A549 (cell line): ENCODE results near the gene INAFM1.

Experiments used
- CHD2 ChIP-seq: fragments of 150-350 bp; IDR thresholded peaks from 2 replicates; pipeline ENCODE4 v1.6.1; 2014; ENCODE audit warnings: low read length; ENCODE audit not compliant: partially characterized antibody
- CTCF ChIP-seq: fragments of >200 bp; sonication (Bioruptor Twin); formaldehyde crosslinking; IDR thresholded peaks from 3 replicates; pipeline ENCODE4 v1.5.1; 2016
- EP300 ChIP-seq, 2 experiments: fragments of >200 bp; sonication (Bioruptor Twin); formaldehyde crosslinking; IDR thresholded peaks; 2 replicates in 1 of 2; 3 replicates in 1 of 2; pipeline ENCODE4 v1.6.1; 2016 to 2017
- JUN ChIP-seq, 2 experiments: fragments of >200 bp; sonication (Bioruptor Twin); formaldehyde crosslinking; IDR thresholded peaks; 2 replicates in 1 of 2; 3 replicates in 1 of 2; pipeline ENCODE4 v1.6.1; 2016 to 2017
- KDM5A ChIP-seq: fragments of 200-600 bp; sonication (generic); IDR thresholded peaks from 2 replicates; pipeline ENCODE4 v1.6.1; 2016; ENCODE audit warnings: antibody characterized with exemption, mild to moderate bottlenecking
- POLR2A ChIP-seq: IDR thresholded peaks from 2 replicates; pipeline ENCODE4 v1.6.1; 2012; ENCODE audit warnings: mild to moderate bottlenecking, low read length
- RAD21 ChIP-seq, 2 experiments: fragments of >200 bp in 1 of 2; sonication (Bioruptor Twin) in 1 of 2; formaldehyde crosslinking in 1 of 2; IDR thresholded peaks in 1 of 2; conservative IDR thresholded peaks in 1 of 2; 2 replicates in 1 of 2; 3 replicates in 1 of 2; pipeline ENCODE4 v1.6.1; 2012 to 2018; ENCODE audit warnings: inconsistent platforms in 1 of 2
- USF2 ChIP-seq: fragments of 450-650 bp; IDR thresholded peaks from 2 replicates; pipeline ENCODE4 v1.6.1; 2014; ENCODE audit warnings: antibody characterized with exemption

- TF ChIP-seq CTCF (no peak), RAD21 (conservative IDR thresholded peaks at IDR 0.05 in 1 of 2, IDR thresholded peaks at IDR 0.05 in 1 of 2) (no peak), EP300 (IDR thresholded peaks at IDR 0.05) (no peak), POLR2A (no peak), KDM5A (no peak), CHD2 (peak; percentile 34), USF2 (no peak), JUN (IDR thresholded peaks at IDR 0.05) (peak in 1 of 2 experiments; percentile 60; a peak in 1 of 5 replicates)
These were observed 33.4 kb upstream of the INAFM1 start for GRCh38 chr19:47240996-47241918.
